NCI-H2081 treated with DMSO at 0.1 percent for 48 hours (cell line): ENCODE measurements around the gene ELOVL3.
A peak's percentile ranks its signal among the peaks of the same experiment; 100 is the strongest.
"Not testable (repeated sequence)": the region's sequence is repeated elsewhere in the genome, so short reads cannot be mapped to it uniquely, and the experiment has no call there.

Experiments
- DNase-seq: peaks from one replicate; lab custom pipeline; 2025; lab: John Stamatoyannopoulos, UW

Gene ELOVL3

GRCh38 chr10:102227050-102227449, 951 bp downstream of the ELOVL3 start:
- DNase-seq = no peak

GRCh38 chr10:102229810-102230263, 3.7 kb downstream of the ELOVL3 start:
- DNase-seq = no peak

GRCh38 chr10:102230264-102230860, 4.3 kb downstream of the ELOVL3 start:
- DNase-seq = no peak

DNA sequence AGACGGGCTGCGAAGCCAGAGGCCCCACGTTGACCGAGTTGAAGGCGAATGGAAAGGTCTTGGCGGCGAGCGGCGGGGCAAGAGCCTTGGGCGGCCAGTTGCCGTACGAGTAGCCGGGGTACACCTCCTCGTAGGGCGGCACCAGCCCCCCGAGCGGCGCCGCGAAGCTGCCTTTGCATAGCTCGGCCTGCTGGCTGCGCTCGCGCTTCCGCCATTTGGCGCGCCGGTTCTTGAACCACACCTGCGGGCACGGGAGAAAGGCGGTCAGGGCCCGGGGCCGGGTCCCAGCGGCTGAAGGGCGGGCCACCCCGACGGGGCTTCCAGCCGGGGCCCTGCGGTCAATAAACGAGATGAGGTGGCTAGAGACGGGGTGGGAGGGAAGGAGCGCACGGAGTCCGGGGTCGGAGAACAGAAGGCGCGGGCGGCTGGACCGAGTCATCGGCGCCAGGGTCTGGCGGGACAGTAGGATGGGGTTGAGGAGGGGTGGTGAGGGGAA, 4.8 kb downstream of the ELOVL3 start:
- DNase-seq = no peak

GRCh38 chr10:102231357-102232318, 5.5 kb downstream of the ELOVL3 start:
- DNase-seq = no peak

GRCh38 chr10:102233997-102234396, 7.9 kb downstream of the ELOVL3 start:
- no peak for DNase-seq

- DNase-seq = no peak
Measured at GRCh38 chr10:102234888-102235597, 8.9 kb downstream of the ELOVL3 start.

DNA sequence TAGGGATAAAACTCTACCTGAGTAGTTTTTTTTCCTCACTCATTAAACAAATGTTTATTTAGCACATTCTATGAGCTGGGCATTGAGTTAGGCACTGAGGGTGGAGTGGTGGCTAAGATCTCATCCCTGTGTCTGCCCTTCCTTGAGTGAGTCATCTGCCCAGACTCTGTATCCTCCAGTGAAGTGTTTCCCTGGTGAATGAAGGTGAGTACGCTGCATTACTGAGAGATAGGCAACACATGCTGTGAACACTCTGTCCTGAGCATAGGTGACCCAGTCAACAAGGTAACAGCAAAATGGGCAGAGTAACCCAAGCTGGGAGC, 9.5 kb downstream of the ELOVL3 start:
- DNase-seq = no peak

DNA sequence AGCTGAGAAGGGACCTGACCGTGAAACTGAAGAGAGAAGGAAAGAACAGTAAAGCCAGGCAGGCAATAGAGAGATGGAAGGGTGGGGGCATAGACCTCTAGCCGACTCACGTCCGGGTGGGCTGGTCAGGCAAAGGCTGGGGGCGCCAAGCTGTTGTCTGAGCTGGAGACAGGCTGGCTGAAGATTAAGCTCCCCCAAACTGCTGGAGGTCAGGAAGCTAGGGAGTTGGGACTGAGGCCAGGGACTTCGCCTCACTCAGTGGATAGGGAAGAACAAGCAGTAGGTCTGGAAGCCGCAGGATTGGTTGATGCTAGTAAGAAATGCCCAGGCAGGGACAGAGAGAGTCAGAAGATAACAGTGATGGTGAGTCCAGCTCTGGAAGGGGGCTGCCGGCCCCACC, 9.9 kb downstream of the ELOVL3 start:
- no peak for DNase-seq

DNA sequence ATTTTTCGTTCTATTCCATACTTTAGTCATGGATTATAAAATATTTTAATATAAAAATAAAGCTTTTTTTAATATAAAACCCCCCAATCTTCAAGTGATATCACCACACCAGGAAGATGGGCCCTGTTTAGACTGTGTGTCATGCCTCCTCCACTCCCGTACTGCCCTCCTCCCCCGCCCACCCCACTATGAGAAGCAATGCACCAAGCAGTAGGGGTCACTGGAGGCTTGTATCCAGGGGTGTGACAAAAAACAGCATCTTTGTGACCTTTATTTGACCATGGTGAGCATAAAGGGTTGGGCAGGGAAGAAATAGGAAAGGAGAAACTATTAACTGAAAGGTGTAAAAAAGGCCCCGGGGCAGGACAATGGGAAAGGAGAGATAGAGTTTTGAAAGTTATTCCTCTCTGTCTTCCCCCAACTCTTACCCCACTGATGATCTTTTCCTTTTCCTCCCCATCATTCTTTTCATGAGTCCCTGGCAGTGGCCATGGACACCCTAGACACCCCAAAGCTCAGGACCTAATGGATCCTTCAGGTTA, 11.7 kb downstream of the ELOVL3 start:
- no peak for DNase-seq

- DNase-seq = no peak
Measured at GRCh38 chr10:102240467-102241031, 14.4 kb downstream of the ELOVL3 start.

- DNase-seq = no peak
Measured at GRCh38 chr10:102241032-102241443, 14.9 kb downstream of the ELOVL3 start.

- DNase-seq = no peak
Measured at GRCh38 chr10:102241444-102242117, 15.5 kb downstream of the ELOVL3 start, which contains the start of gene PITX3. Gene PITX3 (minus strand): TSS chr10:102241512. CDS start chr10:102232080, 9,432 bp downstream.

GRCh38 chr10:102242118-102242485, 16.0 kb downstream of the ELOVL3 start:
- DNase-seq = no peak

- DNase-seq = no peak
Measured at GRCh38 chr10:102243309-102243708, 17.2 kb downstream of the ELOVL3 start.

DNA sequence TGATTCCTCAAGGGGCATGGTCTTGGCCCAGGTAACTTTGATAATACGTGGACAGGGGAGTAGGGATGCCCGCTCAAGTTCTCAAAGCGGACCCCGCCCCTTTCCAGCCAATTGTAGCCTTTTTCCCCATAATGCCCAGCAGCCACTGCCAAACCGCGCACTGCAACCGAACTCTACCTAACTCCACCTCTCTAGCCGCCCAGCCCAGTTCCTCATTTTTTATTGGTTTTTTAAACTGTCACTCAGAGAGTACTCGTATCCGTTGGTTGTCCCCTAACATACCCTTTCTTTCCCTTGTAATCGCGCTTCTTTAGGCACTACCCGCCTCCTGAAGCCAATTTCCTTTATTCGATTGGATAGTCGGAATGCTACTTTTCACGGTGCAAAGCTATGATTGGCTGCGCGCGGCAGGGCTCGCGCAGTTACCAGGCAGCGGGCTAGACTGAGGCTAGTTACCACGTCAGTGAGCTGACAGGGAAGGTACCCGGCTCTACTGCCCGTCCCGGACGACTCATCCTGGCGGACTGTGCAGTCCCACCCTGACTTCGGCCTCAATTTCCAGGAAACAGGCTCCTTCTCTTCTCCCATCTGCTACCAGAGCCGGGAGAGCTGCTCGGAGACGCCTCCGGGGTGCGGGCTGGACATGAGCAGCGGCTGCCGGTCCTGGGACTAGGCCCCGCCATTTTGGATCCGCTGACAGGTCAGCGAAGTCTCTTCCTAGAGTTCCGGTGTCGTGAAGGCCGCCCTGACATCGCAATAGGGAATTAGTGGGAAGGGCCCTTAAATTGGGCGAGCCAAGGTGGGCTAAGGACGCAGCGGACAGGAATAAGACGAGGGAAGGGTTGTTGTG, 19.2 kb downstream of the ELOVL3 start, which contains the start of gene GBF1:
Gene GBF1, plus strand, starts transcription at position 451 of the 850 bp plus-strand sequence. CDS start 13,407 bp downstream, outside the sequence.
- peak; percentile 98 for DNase-seq

DNA sequence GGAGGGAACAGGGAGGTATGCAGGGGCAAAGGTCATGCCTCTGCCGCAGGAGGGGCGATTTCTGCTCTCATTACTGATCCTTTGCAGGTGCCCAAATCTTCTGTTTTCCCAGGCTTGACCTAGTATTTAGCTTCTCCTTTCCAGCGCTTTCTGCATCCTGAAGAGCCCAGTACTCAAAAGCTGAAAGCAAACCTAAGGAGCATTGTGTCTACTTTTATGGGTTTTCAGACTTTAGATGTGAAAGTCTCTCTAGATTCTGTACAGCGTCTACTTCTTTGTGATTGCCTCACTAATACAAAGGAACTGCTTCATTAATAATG, 19.8 kb downstream of the ELOVL3 start:
- no peak for DNase-seq

- no peak for DNase-seq
Measured at GRCh38 chr10:102246261-102246660, 20.2 kb downstream of the ELOVL3 start.

DNA sequence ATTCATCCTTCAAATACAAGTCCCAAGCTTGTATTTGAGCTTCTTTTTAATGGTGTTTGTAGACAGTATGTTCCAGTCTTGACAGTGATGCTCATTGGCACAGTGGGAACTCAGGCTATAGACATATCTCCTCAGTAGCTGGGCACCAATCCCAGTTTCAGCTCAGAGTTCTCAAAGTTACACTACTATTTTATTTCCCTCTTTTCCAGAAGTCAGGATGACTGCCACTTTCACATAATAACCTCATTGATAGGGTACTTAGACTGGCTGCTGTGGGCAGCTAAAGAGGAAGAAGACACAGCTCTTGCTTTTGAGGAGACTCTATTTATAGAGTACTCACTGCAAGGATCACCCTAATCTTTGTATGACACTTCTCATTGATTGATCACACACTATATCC, 21.6 kb downstream of the ELOVL3 start:
- no peak for DNase-seq

GRCh38 chr10:102252508-102252907, 26.4 kb downstream of the ELOVL3 start:
- not testable (repeated sequence) for DNase-seq
